ENCODE data around the gene EAF1. TPM values are rescaled to one million over a fixed set of nuclear protein-coding genes. Genes with fewer than 3 reads are reported as not detected.

The EAF1 gene
- total and polyA plus RNA-seq, 12 donors, result 2.6 to 30.6 (median 20.3) TPM

DNA sequence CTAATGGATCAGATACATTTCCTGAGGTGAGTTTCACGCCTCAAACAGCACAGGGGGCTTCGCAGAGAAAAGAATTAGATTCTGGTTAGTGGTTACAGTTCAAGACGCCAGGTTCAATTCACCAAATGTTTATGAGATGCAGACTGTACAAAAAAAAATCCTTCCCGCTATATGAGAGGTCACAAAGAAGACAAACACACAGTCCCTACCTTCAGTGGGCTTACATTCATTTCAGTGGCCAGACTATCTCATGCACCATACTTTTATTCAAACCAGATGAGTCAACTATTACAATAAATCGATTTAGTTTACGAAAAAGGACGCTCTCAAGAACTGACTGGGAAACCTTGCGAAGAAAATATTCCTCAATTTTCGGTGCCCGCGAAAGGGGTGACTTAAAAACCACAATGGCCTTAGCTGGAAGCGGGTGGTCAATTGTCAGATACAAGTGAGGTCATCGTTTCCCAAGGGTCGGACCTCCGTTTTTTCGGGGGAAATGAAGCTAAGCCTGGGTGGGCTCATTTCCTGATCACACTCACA, 749 bp upstream of the EAF1 start:
- peak overlapping the region in 2 of 5 donors; percentile 66 to 82 for H3K27ac ChIP-seq
- intact Hi-C loops (cut with DNase I), result no loop called here
- H3K4me3 ChIP-seq, result peak overlapping the region; percentile 83 to 96 (median 90)
- H3K9me3 ChIP-seq (replicated peaks in 1 of 3), result no peaks in the 10 kb centered on the region
- H3K4me1 ChIP-seq (replicated peaks in 1 of 2), result peaks cover 8 to 39% of the 10 kb centered on the region in 2 donors
- H3K27me3 ChIP-seq, result no peaks in the 10 kb centered on the region
- peaks cover 0 to 23% of the 10 kb centered on the region in 2 donors for H3K36me3 ChIP-seq (replicated peaks in 1 of 2)
- WGBS, 4 donors, result 43 to 54% (median 50%) methylated on average over 12 to 16 of the region's 16 CpGs
- DNase-seq, result no peak
- no peak for TF ChIP-seq POLR2A (IDR thresholded peaks at IDR 0.05)
- TF ChIP-seq, protein P1, sequence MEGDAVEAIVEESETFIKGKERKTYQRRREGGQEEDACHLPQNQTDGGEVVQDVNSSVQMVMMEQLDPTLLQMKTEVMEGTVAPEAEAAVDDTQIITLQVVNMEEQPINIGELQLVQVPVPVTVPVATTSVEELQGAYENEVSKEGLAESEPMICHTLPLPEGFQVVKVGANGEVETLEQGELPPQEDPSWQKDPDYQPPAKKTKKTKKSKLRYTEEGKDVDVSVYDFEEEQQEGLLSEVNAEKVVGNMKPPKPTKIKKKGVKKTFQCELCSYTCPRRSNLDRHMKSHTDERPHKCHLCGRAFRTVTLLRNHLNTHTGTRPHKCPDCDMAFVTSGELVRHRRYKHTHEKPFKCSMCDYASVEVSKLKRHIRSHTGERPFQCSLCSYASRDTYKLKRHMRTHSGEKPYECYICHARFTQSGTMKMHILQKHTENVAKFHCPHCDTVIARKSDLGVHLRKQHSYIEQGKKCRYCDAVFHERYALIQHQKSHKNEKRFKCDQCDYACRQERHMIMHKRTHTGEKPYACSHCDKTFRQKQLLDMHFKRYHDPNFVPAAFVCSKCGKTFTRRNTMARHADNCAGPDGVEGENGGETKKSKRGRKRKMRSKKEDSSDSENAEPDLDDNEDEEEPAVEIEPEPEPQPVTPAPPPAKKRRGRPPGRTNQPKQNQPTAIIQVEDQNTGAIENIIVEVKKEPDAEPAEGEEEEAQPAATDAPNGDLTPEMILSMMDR (IDR thresholded peaks at IDR 0.05), result no peak

DNA sequence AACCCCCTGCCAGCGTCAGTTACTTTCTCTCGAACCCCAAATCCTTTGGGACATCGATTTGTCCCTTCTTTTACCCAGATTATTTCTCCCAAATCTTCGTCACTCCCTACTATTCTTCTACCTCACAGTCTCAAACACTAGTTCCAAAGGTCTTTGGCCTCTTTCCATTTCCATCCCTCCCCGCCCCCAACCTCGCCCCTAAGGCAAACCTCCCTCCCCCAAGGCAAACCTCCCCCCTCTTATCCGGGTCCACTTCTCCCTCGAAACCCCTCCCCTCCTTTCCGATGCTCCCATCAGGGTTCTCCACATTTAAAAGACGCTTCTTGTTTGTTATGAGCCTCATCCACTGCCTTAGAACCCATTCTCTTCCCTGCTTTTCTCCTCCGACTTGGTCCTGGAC, 583 bp downstream of the EAF1 start:
- intact Hi-C loops (cut with DNase I), result no loop called here
- Histone ChIP-seq H3K36me3 (replicated peaks in 1 of 2) (peaks cover 0 to 29% of the 10 kb centered on the region in 2 donors), H3K4me3 (peak overlapping the region; percentile 83 to 96 (median 90)), H3K4me1 (replicated peaks in 1 of 2) (peaks cover 8 to 39% of the 10 kb centered on the region in 2 donors), H3K27ac (peak overlapping the region in 4 of 5 donors; percentile 44 to 82 (median 70)), H3K9me3 (replicated peaks in 1 of 3) (no peaks in the 10 kb centered on the region), H3K27me3 (no peaks in the 10 kb centered on the region)
- TF ChIP-seq, protein P1 (IDR thresholded peaks at IDR 0.05), result no peak
- TF ChIP-seq POLR2A (IDR thresholded peaks at IDR 0.05), result no peak
- WGBS, 4 donors, result 1 to 2% (median 2%) methylated on average over 11 of the region's 11 CpGs
- no peak for DNase-seq

DNA sequence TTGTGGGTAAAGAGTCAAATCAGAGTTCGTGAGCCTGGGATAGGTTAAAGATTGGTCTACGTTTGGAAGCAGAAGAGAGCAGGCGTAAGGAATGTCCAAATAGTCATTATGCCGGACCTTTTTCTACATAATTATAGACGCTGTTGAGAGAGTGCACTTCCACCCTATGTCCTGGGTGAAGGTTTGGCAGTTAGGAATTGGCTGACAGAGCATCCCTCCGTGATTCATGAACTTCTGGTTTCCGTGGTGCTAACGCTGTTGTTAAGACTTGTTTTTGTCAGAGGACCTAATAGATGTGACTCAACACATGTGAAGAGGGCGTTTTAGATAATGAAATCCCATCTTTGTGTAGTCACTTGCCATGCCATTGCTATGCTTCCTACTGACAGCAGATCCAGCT, 1.1 kb downstream of the EAF1 start:
- WGBS, 4 donors, result 13 to 19% (median 16%) methylated on average over 9 of the region's 9 CpGs
- Histone ChIP-seq H3K27me3 (no peaks in the 10 kb centered on the region), H3K27ac (no peak overlapping the region), H3K36me3 (replicated peaks in 1 of 2) (peaks cover 0 to 31% of the 10 kb centered on the region in 2 donors), H3K4me1 (replicated peaks in 1 of 2) (peaks cover 8 to 39% of the 10 kb centered on the region in 2 donors), H3K9me3 (replicated peaks in 1 of 3) (no peaks in the 10 kb centered on the region), H3K4me3 (peak overlapping the region in 3 of 4 donors; percentile 83 to 96 (median 90))
- TF ChIP-seq, protein P1 (IDR thresholded peaks at IDR 0.05), result no peak
- no peak for TF ChIP-seq POLR2A (IDR thresholded peaks at IDR 0.05)
- peak in 2 of 7 donors; percentile 12 to 26 for DNase-seq
- intact Hi-C loops (cut with DNase I), result no loop called here

DNA sequence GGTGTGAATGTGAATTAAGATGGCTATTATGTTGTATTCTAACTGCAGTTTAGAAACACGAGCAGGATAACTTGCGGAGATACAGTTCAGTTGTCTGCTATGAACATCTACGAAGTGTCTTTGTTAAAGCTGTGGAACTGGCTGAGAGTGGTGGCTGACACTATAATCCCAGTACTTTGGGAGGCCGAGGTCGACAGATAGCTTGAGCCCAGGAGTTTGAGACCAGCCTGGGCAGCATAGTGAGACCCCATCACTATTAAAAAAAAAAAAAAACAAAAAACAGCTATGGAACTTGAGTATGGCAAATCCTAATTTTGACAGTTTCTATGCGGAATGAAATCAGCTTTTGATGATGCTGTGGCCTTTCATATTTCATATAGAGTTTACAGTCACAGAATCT, 1.7 kb downstream of the EAF1 start:
- intact Hi-C loops (cut with DNase I), result no loop called here
- TF ChIP-seq, protein P1 (IDR thresholded peaks at IDR 0.05), result no peak
- TF ChIP-seq POLR2A (IDR thresholded peaks at IDR 0.05), result no peak
- H3K27ac ChIP-seq, result no peak overlapping the region
- peaks cover 8 to 39% of the 10 kb centered on the region in 2 donors for H3K4me1 ChIP-seq (replicated peaks in 1 of 2)
- no peak for DNase-seq
- no peaks in the 10 kb centered on the region for H3K27me3 ChIP-seq
- H3K4me3 ChIP-seq, result peak overlapping the region in 1 of 4 donors; percentile 83
- peaks cover 0 to 36% of the 10 kb centered on the region in 2 donors for H3K36me3 ChIP-seq (replicated peaks in 1 of 2)
- H3K9me3 ChIP-seq (replicated peaks in 1 of 3), result no peaks in the 10 kb centered on the region
- 88 to 95% (median 91%) methylated on average over 6 of the region's 6 CpGs for WGBS, 4 donors

Data from adrenal gland (tissue), 12 donors.